Tibial nerve (tissue), 3 donors: ENCODE data around the gene PARD6B.

ENCODE experiments used
- CTCF ChIP-seq, 5 experiments: fragments of 200-600 bp in 3 of 5; fragments of 450-650 bp in 2 of 5; sonication (generic) in 3 of 5; IDR thresholded peaks; one replicate each; pipeline ENCODE4 v1.5.1; 2016 to 2019; ENCODE audit warnings: antibody characterized with exemption in 5 of 5, mild to moderate bottlenecking in 3 of 5, moderate library complexity in 2 of 5
- POLR2A ChIP-seq, 2 donors: fragments of 450-650 bp; IDR thresholded peaks; one replicate each; pipeline ENCODE4 v1.6.1; 2017; ENCODE audit warnings: antibody characterized with exemption in 2 of 2, mild to moderate bottlenecking in 2 of 2, moderate library complexity in 2 of 2

GRCh38 chr20:50735813-50736212, 4.4 kb downstream of the PARD6B start:
- TF ChIP-seq CTCF (IDR thresholded peaks at IDR 0.05) (no peak), POLR2A (IDR thresholded peaks at IDR 0.05) (no peak)
